Loucy (cell line): ENCODE measurements around the gene LHFPL2.
"Not testable (repeated sequence)": the region's sequence is repeated elsewhere in the genome, so short reads cannot be mapped to it uniquely, and the experiment has no call there.

Experiments
- H2AFZ ChIP-seq: fragments of 200-600 bp; sonication (generic); 2 replicates; pipeline ENCODE4 v1.6.0; 2016; ENCODE audit warnings: antibody characterized with exemption, mild to moderate bottlenecking, low read length, moderate library complexity
- H3F3A ChIP-seq: fragments of 200-600 bp; 2 replicates; pipeline ENCODE4 v1.6.0; 2016; ENCODE audit warnings: antibody characterized with exemption, low read depth, mild to moderate bottlenecking
- H3K27me3 ChIP-seq: fragments of 200-600 bp; sonication (generic); 2 replicates; pipeline ENCODE4 v1.6.1; 2014; ENCODE audit warnings: low read length, mild to moderate bottlenecking; ENCODE audit not compliant: insufficient read depth, poor library complexity, severe bottlenecking
- H3K36me3 ChIP-seq: fragments of 200-600 bp; sonication (generic); 2 replicates; pipeline ENCODE4 v1.6.1; 2016; ENCODE audit warnings: low read length; ENCODE audit not compliant: insufficient read depth
- H3K4me1 ChIP-seq: fragments of 200-600 bp; sonication (generic); 2 replicates; pipeline ENCODE4 v1.5.1; 2014; ENCODE audit warnings: low read length, mild to moderate bottlenecking; ENCODE audit not compliant: insufficient read depth, poor library complexity, severe bottlenecking
- H3K4me2 ChIP-seq: fragments of 200-600 bp; sonication (generic); 2 replicates; pipeline ENCODE4 v1.6.0; 2014; ENCODE audit warnings: antibody characterized with exemption, low read length, low read depth, mild to moderate bottlenecking; ENCODE audit not compliant: poor library complexity, severe bottlenecking
- H3K4me3 ChIP-seq: fragments of 200-600 bp; sonication (generic); 2 replicates; pipeline ENCODE4 v1.5.1; 2014; ENCODE audit warnings: low read length, mild to moderate bottlenecking, mixed read lengths; ENCODE audit not compliant: poor library complexity, severe bottlenecking
- H3K79me2 ChIP-seq: fragments of 200-600 bp; sonication (generic); 2 replicates; pipeline ENCODE4 v1.6.1; 2014; ENCODE audit warnings: low read length; ENCODE audit not compliant: insufficient read depth
- H3K9ac ChIP-seq: fragments of 200-600 bp; sonication (generic); 2 replicates; pipeline ENCODE4 v1.6.0; 2014; ENCODE audit warnings: mild to moderate bottlenecking, low read depth, low read length, moderate library complexity; ENCODE audit not compliant: poor library complexity, severe bottlenecking
- H3K9me2 ChIP-seq: fragments of 200-600 bp; sonication (generic); replicated peaks from 2 replicates; pipeline ENCODE4 v1.6.1; 2016; ENCODE audit warnings: low read depth, low read length, mixed read lengths
- H3K9me3 ChIP-seq: fragments of 200-600 bp; sonication (generic); 2 replicates; pipeline ENCODE4 v1.6.1; 2014; ENCODE audit warnings: mild to moderate bottlenecking, antibody characterized with exemption, low read length, low read depth; ENCODE audit not compliant: insufficient read depth
- H4K20me1 ChIP-seq: fragments of 200-600 bp; sonication (generic); 2 replicates; pipeline ENCODE4 v1.6.0; 2014; ENCODE audit warnings: antibody characterized with exemption, low read length, mild to moderate bottlenecking; ENCODE audit not compliant: insufficient read depth, poor library complexity, severe bottlenecking
- CTCF ChIP-seq: fragments of 200-600 bp; sonication (generic); conservative IDR thresholded peaks from 2 replicates; pipeline ENCODE4 v1.5.1; 2014; ENCODE audit warnings: mild to moderate bottlenecking, antibody characterized with exemption, low read length
- EZH2phosphoT487 ChIP-seq: fragments of 200-600 bp; IDR thresholded peaks from 2 replicates; pipeline ENCODE4 v1.6.1; 2018; ENCODE audit warnings: antibody characterized with exemption, mild to moderate bottlenecking, moderate library complexity, borderline replicate concordance

Gene LHFPL2

GRCh38 chr5:78691084-78691960 is 42.8 kb upstream of the LHFPL2 start:
- no peak overlapping the region for H3K4me3 ChIP-seq
- no peaks in the 10 kb centered on the region for H3K36me3 ChIP-seq
- TF ChIP-seq CTCF (no peak), EZH2phosphoT487 (no peak)
- H3K9me3 ChIP-seq = no peaks in the 10 kb centered on the region; the same call in 1 of the 2 replicates
- H3K4me2 ChIP-seq = no peak overlapping the region
- H3K9me2 ChIP-seq = no peaks in the 10 kb centered on the region
- H3F3A ChIP-seq = no peaks in the 10 kb centered on the region
- H3K4me1 ChIP-seq = no peaks in the 10 kb centered on the region
- H4K20me1 ChIP-seq = no peaks in the 10 kb centered on the region
- no peaks in the 10 kb centered on the region for H3K79me2 ChIP-seq
- H3K9ac ChIP-seq = no peak overlapping the region
- no peaks in the 10 kb centered on the region for H3K27me3 ChIP-seq
- H2AFZ ChIP-seq = no peak overlapping the region

GRCh38 chr5:78690253-78690972 is 41.8 kb upstream of the LHFPL2 start:
- Histone ChIP-seq H3K9ac (no peak overlapping the region), H2AFZ (no peak overlapping the region), H3K36me3 (no peaks in the 10 kb centered on the region), H3K27me3 (no peaks in the 10 kb centered on the region), H3K4me3 (no peak overlapping the region), H3F3A (no peaks in the 10 kb centered on the region), H3K4me1 (no peaks in the 10 kb centered on the region), H3K9me2 (no peaks in the 10 kb centered on the region), H3K79me2 (no peaks in the 10 kb centered on the region), H3K4me2 (no peak overlapping the region), H4K20me1 (no peaks in the 10 kb centered on the region), H3K9me3 (no peaks in the 10 kb centered on the region; the same call in 1 of the 2 replicates)
- TF ChIP-seq CTCF (no peak), EZH2phosphoT487 (no peak)

GRCh38 chr5:78689540-78690252 is 41.1 kb upstream of the LHFPL2 start:
- Histone ChIP-seq H3K9ac (no peak overlapping the region), H2AFZ (no peak overlapping the region), H3K9me2 (no peaks in the 10 kb centered on the region), H3K4me2 (no peak overlapping the region), H3K79me2 (no peaks in the 10 kb centered on the region), H3K4me1 (no peaks in the 10 kb centered on the region), H3F3A (no peaks in the 10 kb centered on the region), H4K20me1 (no peaks in the 10 kb centered on the region), H3K4me3 (no peak overlapping the region), H3K36me3 (no peaks in the 10 kb centered on the region), H3K27me3 (no peaks in the 10 kb centered on the region), H3K9me3 (no peaks in the 10 kb centered on the region; the same call in 1 of the 2 replicates)
- TF ChIP-seq EZH2phosphoT487 (no peak), CTCF (no peak)

GRCh38 chr5:78687514-78687913 is 38.9 kb upstream of the LHFPL2 start:
- not testable (repeated sequence) for H4K20me1 ChIP-seq, H3K79me2 ChIP-seq, H3K36me3 ChIP-seq, H3K4me1 ChIP-seq, H3K9me3 ChIP-seq, H3K9ac ChIP-seq, H3K4me3 ChIP-seq, H3K27me3 ChIP-seq, H3F3A ChIP-seq, H2AFZ ChIP-seq, H3K9me2 ChIP-seq, H3K4me2 ChIP-seq

GRCh38 chr5:78683905-78684304 is 35.3 kb upstream of the LHFPL2 start:
- H3F3A ChIP-seq, H3K36me3 ChIP-seq, H3K9me3 ChIP-seq, H3K4me1 ChIP-seq, H3K4me2 ChIP-seq, H3K79me2 ChIP-seq, H3K27me3 ChIP-seq, H3K9me2 ChIP-seq, H3K4me3 ChIP-seq, H4K20me1 ChIP-seq, H2AFZ ChIP-seq, H3K9ac ChIP-seq: not testable (repeated sequence)
